Gastrocnemius medialis (tissue), 4 donors: ENCODE data around the gene PCED1B. TPM values are rescaled to one million over a fixed set of nuclear protein-coding genes. Genes with fewer than 3 reads are reported as not detected.
"Not testable (repeated sequence)": the region's sequence is repeated elsewhere in the genome, so short reads cannot be mapped to it uniquely, and the experiment has no call there.

Experiments used
- ATAC-seq, 2 donors: fragments of 150-250 bp; one replicate each; pipeline ENCODE4 v1.9.1; 2016
- DNase-seq, 2 donors: peaks; one replicate each; pipeline ENCODE4 v3.0.0-alpha.2; 2019
- H3K27ac ChIP-seq, 4 donors: fragments of 200-600 bp; sonication (generic); 1 replicate in 1 of 4; 2 replicates in 3 of 4; pipeline ENCODE4 v1.5.1; 2016 to 2018; ENCODE audit warnings: mild to moderate bottlenecking in 2 of 4, moderate library complexity in 1 of 4
- H3K27me3 ChIP-seq, 3 donors: fragments of 200-600 bp; sonication (generic) in 2 of 3; 1 replicate in 1 of 3; 2 replicates in 2 of 3; pipeline versions ENCODE4 v1.5.1 to v1.6.0; 2016 to 2019; ENCODE audit warnings: mild to moderate bottlenecking in 1 of 3, moderate library complexity in 1 of 3
- H3K36me3 ChIP-seq, 2 donors: fragments of 200-600 bp; sonication (generic) in 1 of 2; one replicate each; pipeline ENCODE4 v1.5.1; 2017 to 2018
- H3K4me1 ChIP-seq, 2 donors: fragments of 200-600 bp; sonication (generic) in 1 of 2; one replicate each; pipeline ENCODE4 v1.5.1; 2016 to 2017; ENCODE audit warnings: mild to moderate bottlenecking in 2 of 2
- H3K4me3 ChIP-seq, 4 donors: fragments of 200-600 bp; sonication (generic) in 3 of 4; 1 replicate in 1 of 4; 2 replicates in 3 of 4; pipeline ENCODE4 v1.5.1; 2016 to 2019; ENCODE audit warnings: mild to moderate bottlenecking in 2 of 4
- H3K9me3 ChIP-seq, 3 donors: fragments of 200-600 bp; sonication (generic) in 2 of 3; 1 replicate in 1 of 3; 2 replicates in 2 of 3; pipeline ENCODE4 v1.5.1; 2016 to 2019
- POLR2A ChIP-seq, 2 donors: fragments of 450-650 bp; IDR thresholded peaks; one replicate each; pipeline ENCODE4 v1.6.1; 2017; ENCODE audit warnings: antibody characterized with exemption in 2 of 2, mild to moderate bottlenecking in 2 of 2, moderate library complexity in 2 of 2
- in situ Hi-C, 4 donors: fragments of 200-750 bp; cut with MboI; loops; one replicate each; pipeline versions ENCODE4 v1.15.0 to v1.8.0; 2017; ENCODE audit warnings: low sequenced_read_pairs in 4 of 4
- intact Hi-C: fragments of 100-400 bp; cut with DNase I; formaldehyde crosslinking; loops from one replicate; pipeline ENCODE4 v1.15.1; 2023; ENCODE audit warnings: low total_unique reads
- total RNA-seq, 4 donors: library from RNA; depleted of rRNA; stranded (reverse); fragments of >200 nt; gene quantifications; one replicate each; pipeline versions ENCODE4 v1.1.0 to v1.2.3, GENCODE V29; 2016
- TF ChIP-seq, protein P1 (sequence below), 5 experiments: fragments of 450-650 bp in 3 of 5; fragments of 200-600 bp in 2 of 5; sonication (generic) in 2 of 5; IDR thresholded peaks in 4 of 5; conservative IDR thresholded peaks in 1 of 5; 1 replicate in 4 of 5; 2 replicates in 1 of 5; pipeline ENCODE4 v1.5.1; 2016 to 2019; ENCODE audit warnings: antibody characterized with exemption in 5 of 5, mild to moderate bottlenecking in 3 of 5, moderate library complexity in 3 of 5

PCED1B gene
- total RNA-seq, 4 donors from 2014 or later, result 0.36 to 0.55 (median 0.47) TPM; not detected in 1

DNA sequence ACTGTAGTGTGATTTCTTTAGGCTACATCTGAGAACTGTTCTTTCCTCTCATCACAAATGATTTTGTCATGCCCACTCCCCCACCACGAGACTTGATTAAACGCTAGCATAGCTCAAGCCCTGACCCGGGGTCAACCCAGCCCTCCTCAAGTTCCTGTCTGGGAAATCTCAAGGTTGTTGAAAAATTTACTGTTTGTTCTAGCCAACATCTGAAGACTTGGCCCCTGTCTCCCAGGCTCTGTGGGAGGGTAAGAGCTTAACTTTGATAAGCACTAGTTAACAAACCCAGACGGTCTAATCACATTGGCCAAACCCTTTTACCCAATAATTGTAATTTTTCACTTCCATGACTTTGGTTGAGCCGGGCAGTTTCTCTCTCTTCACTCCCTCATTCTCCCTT, 86.5 kb downstream of the PCED1B start:
- in situ Hi-C loops, result no loop called here
- Histone ChIP-seq H3K4me1 (no peaks in the 10 kb centered on the region), H3K4me3 (no peak overlapping the region), H3K27ac (no peak overlapping the region), H3K9me3 (no peaks in the 10 kb centered on the region), H3K36me3 (no peaks in the 10 kb centered on the region), H3K27me3 (no peaks in the 10 kb centered on the region)
- intact Hi-C loops, result no loop called here
- ATAC-seq (no peak), DNase-seq (no peak)
- TF ChIP-seq, protein P1, sequence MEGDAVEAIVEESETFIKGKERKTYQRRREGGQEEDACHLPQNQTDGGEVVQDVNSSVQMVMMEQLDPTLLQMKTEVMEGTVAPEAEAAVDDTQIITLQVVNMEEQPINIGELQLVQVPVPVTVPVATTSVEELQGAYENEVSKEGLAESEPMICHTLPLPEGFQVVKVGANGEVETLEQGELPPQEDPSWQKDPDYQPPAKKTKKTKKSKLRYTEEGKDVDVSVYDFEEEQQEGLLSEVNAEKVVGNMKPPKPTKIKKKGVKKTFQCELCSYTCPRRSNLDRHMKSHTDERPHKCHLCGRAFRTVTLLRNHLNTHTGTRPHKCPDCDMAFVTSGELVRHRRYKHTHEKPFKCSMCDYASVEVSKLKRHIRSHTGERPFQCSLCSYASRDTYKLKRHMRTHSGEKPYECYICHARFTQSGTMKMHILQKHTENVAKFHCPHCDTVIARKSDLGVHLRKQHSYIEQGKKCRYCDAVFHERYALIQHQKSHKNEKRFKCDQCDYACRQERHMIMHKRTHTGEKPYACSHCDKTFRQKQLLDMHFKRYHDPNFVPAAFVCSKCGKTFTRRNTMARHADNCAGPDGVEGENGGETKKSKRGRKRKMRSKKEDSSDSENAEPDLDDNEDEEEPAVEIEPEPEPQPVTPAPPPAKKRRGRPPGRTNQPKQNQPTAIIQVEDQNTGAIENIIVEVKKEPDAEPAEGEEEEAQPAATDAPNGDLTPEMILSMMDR (IDR thresholded peaks at IDR 0.05 in 4 of 5, conservative IDR thresholded peaks at IDR 0.05 in 1 of 5), result no peak
- no peak for TF ChIP-seq POLR2A (IDR thresholded peaks at IDR 0.05)

DNA sequence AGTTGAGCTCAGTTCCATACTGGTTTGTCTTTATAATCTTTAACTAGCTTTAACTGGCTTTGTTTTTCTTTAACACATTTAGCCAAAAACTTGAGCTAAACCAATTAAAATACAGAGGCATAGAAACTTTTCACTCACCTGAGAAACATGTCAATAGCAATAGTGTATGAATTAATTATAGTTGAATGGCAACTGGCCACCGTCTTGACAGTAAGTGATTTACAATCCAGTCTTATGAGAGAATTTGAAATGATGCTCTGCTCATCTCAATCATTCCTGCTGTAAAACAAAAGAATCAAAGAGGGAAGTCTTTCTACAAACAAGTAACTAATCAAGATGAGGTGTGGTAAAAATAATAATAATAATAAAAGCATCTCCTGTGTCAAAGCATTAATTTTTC, 86.9 kb downstream of the PCED1B start:
- DNase-seq (no peak), ATAC-seq (no peak)
- TF ChIP-seq, protein P1 (IDR thresholded peaks at IDR 0.05 in 4 of 5, conservative IDR thresholded peaks at IDR 0.05 in 1 of 5), result no peak
- TF ChIP-seq POLR2A (IDR thresholded peaks at IDR 0.05), result no peak
- in situ Hi-C loops (no loop called here), intact Hi-C loops (no loop called here)
- no peaks in the 10 kb centered on the region for H3K27me3 ChIP-seq
- no peaks in the 10 kb centered on the region for H3K4me1 ChIP-seq
- H3K9me3 ChIP-seq, result no peaks in the 10 kb centered on the region
- no peaks in the 10 kb centered on the region for H3K36me3 ChIP-seq
- H3K27ac ChIP-seq, result no peak overlapping the region
- no peak overlapping the region for H3K4me3 ChIP-seq

DNA sequence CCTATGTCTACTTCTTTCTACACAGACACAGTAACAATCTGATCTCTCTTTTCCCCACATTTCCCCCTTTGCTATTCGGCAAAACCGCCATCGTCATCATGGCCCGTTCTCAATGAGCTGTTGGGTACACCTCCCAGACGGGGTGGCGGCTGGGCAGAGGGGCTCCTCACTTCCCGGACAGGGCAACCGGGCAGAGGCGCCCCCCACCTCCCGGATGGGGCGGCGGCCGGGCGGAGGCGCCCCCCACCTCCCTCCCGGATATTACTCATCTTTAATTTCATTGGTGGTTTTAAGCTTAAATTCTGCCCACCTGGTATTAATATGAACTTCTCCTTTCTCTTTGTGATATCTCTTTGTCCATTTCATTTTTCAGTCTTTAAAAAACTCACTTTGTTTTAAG, 90.9 kb downstream of the PCED1B start:
- H3K27me3 ChIP-seq, H3K27ac ChIP-seq, H3K4me1 ChIP-seq, intact Hi-C loops, in situ Hi-C loops, H3K36me3 ChIP-seq, H3K9me3 ChIP-seq, H3K4me3 ChIP-seq, ATAC-seq, DNase-seq: not testable (repeated sequence)

DNA sequence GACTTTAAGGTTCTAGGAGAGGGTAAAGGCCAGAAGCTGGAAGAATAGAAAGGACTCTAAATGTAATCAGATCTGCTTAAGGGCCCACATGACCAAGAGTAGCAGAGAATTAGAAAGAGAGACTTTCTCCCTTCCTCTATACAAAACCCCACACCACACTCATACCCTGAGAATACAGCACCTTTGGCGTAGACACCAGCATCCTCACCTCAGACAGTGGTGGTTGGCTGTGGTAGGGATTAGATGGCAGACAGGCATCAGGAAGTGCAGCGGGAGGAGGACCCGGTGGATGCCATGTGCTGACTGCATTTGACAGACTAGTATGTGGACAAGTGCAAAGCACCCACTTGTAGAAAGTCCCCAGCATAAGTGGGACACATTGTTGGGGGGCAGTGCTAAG, 98.6 kb downstream of the PCED1B start:
- no peaks in the 10 kb centered on the region for H3K36me3 ChIP-seq
- in situ Hi-C loops (no loop called here), intact Hi-C loops (no loop called here)
- TF ChIP-seq, protein P1 (IDR thresholded peaks at IDR 0.05 in 4 of 5, conservative IDR thresholded peaks at IDR 0.05 in 1 of 5), result no peak
- ATAC-seq (no peak), DNase-seq (no peak)
- H3K27me3 ChIP-seq, result no peaks in the 10 kb centered on the region
- H3K27ac ChIP-seq, result no peak overlapping the region
- no peaks in the 10 kb centered on the region for H3K4me1 ChIP-seq
- no peak overlapping the region for H3K4me3 ChIP-seq
- no peaks in the 10 kb centered on the region for H3K9me3 ChIP-seq

DNA sequence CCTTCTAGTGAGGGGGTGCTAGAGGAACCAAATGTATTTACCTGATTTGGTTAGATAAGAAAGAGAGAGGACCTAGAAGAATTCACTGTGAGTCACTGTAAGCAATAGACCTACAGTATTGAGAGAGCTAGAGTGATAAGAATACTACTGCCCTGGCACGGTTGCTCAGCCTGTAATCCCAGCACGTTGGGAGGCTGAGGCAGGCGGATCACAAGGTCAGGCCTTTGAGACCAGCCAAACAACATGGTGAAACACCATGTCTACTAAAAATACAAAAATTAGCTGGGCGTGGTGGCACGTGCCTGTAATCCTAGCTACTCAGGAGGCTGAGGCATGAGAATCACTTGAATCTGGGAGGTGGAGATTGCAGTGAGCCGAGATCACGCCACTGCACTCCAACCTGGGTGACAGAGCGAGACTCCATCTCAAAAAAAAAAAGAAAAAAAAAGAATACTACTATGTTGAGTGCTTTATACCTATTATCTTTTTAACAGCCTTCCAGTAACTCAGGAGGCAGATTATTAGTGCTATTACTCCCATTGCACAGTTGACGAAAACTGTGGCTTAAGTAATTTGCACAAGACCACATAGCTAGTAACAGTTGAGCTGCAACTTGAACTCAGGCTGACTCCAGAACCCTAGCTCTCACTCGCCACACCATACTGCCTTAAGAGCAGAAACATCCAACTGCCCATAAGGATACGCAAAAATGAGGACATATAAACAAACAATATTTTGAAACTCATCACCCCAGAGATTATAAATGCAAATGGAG, 102.9 kb downstream of the PCED1B start:
- H3K4me3 ChIP-seq, H3K9me3 ChIP-seq, H3K27me3 ChIP-seq, H3K27ac ChIP-seq, intact Hi-C loops, H3K36me3 ChIP-seq, ATAC-seq, H3K4me1 ChIP-seq, DNase-seq, in situ Hi-C loops: not testable (repeated sequence)

DNA sequence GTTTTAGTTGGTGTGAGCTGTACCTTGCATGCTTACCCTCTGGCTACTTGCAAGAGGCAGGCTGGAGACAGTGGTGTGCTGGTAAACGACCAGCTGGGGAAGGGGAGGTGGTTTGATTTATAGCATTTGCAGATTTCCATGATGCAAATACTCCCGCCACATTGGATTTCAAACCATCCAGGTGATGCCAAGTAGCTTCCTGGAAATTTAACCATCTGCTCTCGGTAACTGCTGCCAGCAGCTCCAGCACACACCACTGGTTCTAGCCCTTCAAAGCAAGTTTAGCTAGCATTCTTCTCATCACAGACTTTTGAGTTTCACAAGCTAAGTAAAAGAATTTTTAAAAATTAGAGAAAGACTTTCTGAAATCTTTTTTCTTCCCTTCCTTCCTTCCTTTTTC, 104.8 kb downstream of the PCED1B start:
- H3K4me3 ChIP-seq, result no peak overlapping the region
- H3K27ac ChIP-seq, result no peak overlapping the region
- intact Hi-C loops (no loop called here), in situ Hi-C loops (no loop called here)
- H3K9me3 ChIP-seq, result no peaks in the 10 kb centered on the region
- H3K27me3 ChIP-seq, result no peaks in the 10 kb centered on the region
- no peaks in the 10 kb centered on the region for H3K4me1 ChIP-seq
- DNase-seq (no peak), ATAC-seq (no peak)
- no peak for TF ChIP-seq POLR2A (IDR thresholded peaks at IDR 0.05)
- TF ChIP-seq, protein P1 (IDR thresholded peaks at IDR 0.05 in 4 of 5, conservative IDR thresholded peaks at IDR 0.05 in 1 of 5), result no peak
- H3K36me3 ChIP-seq, result no peaks in the 10 kb centered on the region
